ENCODE data around the gene FBN3. TPM values are rescaled to one million over a fixed set of nuclear protein-coding genes. Genes with fewer than 3 reads are reported as not detected.

Gene FBN3
- polyA plus RNA-seq, 1 of the 3 experiments (the other 2 are of a cell fraction) = not detected

DNA sequence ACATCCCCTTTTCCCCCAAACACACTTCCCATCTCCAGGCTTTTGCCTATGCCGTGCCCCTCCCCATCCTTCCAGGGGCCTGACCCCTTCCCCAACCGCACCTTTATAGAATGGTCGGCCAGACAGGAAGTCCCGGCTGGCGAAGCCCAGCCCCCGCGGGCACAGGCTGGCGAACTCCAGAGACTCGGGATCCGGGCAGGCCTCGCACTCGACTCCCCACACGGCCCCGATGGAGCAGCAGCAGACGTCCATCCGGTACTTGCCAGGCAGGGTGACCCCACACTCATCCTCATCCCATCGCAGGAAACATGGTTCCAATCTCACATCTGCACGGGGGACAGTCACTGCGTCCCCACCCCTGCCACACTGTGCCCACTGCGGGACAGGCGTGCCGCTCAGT lies 25.7 kb downstream of the FBN3 start:
- ChIA-PET CTCF (no interaction called here), POLR2A (no interaction called here)
- H3K4me3 ChIP-seq (ENCODE audit: low read depth in 2 of 2, low read length in 1 of 2) = no peak overlapping the region
- TF ChIP-seq POLR2AphosphoS5 (IDR thresholded peaks at IDR 0.05; ENCODE audit: low read depth, low read length) (no peak), RFX5 (IDR thresholded peaks at IDR 0.05; ENCODE audit: low read length) (no peak), TEAD4 (IDR thresholded peaks at IDR 0.05; ENCODE audit: borderline replicate concordance, insufficient read depth) (no peak), FOXJ3 (CRISPR knock-in tag; IDR thresholded peaks at IDR 0.05) (no peak), SIN3A (IDR thresholded peaks at IDR 0.05; ENCODE audit: borderline replicate concordance, low read depth, low read length) (no peak)
- TF ChIP-seq, protein P1, sequence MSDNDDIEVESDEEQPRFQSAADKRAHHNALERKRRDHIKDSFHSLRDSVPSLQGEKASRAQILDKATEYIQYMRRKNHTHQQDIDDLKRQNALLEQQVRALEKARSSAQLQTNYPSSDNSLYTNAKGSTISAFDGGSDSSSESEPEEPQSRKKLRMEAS (IDR thresholded peaks at IDR 0.05; ENCODE audit: low read depth) = no peak
- no peaks in the 10 kb centered on the region for H3K27me3 ChIP-seq (ENCODE audit: insufficient read depth)
- H3K4me1 ChIP-seq (ENCODE audit: control insufficient read depth in 1 of 2, insufficient read depth in 2 of 2, low read depth in 1 of 2, low read length in 1 of 2) = no peaks in the 10 kb centered on the region
- H2AFZ ChIP-seq (ENCODE audit: low read depth) = no peak overlapping the region
- H3K9ac ChIP-seq = no peak overlapping the region
- no peaks in the 10 kb centered on the region for H3F3A ChIP-seq (replicated peaks; ENCODE audit: insufficient read depth)
- no peak for DNase-seq
- 69% methylated on average over 11 of the region's 22 CpGs for WGBS (ENCODE audit: low lambda C conversion rate)
- H3K9me2 ChIP-seq = no peaks in the 10 kb centered on the region
- H3K79me2 ChIP-seq (ENCODE audit: insufficient read depth) = no peaks in the 10 kb centered on the region
- no peaks in the 10 kb centered on the region for H4K20me1 ChIP-seq (ENCODE audit: insufficient read depth)
- H3K9me3 ChIP-seq = no peaks in the 10 kb centered on the region
- no peak overlapping the region for H3K4me2 ChIP-seq
- H3K27ac ChIP-seq (ENCODE audit: low read depth in 2 of 2, low read length in 1 of 2) = no peak overlapping the region
- H3K36me3 ChIP-seq (replicated peaks in 1 of 2; ENCODE audit: control insufficient read depth in 1 of 2, insufficient read depth in 2 of 2, low read length in 1 of 2) = no peaks in the 10 kb centered on the region

GRCh38 chr19:8120636-8121480 lies 28.5 kb downstream of the FBN3 start:
- Histone ChIP-seq H3K4me2 (no peak overlapping the region), H3F3A (replicated peaks; ENCODE audit: insufficient read depth) (no peaks in the 10 kb centered on the region), H3K9me2 (no peaks in the 10 kb centered on the region), H2AFZ (ENCODE audit: low read depth) (no peak overlapping the region), H3K4me3 (ENCODE audit: low read depth in 2 of 2, low read length in 1 of 2) (no peak overlapping the region), H3K4me1 (ENCODE audit: control insufficient read depth in 1 of 2, insufficient read depth in 2 of 2, low read depth in 1 of 2, low read length in 1 of 2) (no peaks in the 10 kb centered on the region), H3K36me3 (replicated peaks in 1 of 2; ENCODE audit: control insufficient read depth in 1 of 2, insufficient read depth in 2 of 2, low read length in 1 of 2) (no peaks in the 10 kb centered on the region), H3K9ac (no peak overlapping the region), H3K9me3 (no peaks in the 10 kb centered on the region), H3K79me2 (ENCODE audit: insufficient read depth) (no peaks in the 10 kb centered on the region), H3K27me3 (ENCODE audit: insufficient read depth) (no peaks in the 10 kb centered on the region), H3K27ac (ENCODE audit: low read depth in 2 of 2, low read length in 1 of 2) (no peak overlapping the region), H4K20me1 (ENCODE audit: insufficient read depth) (no peaks in the 10 kb centered on the region)
- DNase-seq = no peak
- ChIA-PET CTCF (no interaction called here), POLR2A (no interaction called here)
- WGBS (ENCODE audit: low lambda C conversion rate) = 54% methylated on average over 23 of the region's 26 CpGs
- TF ChIP-seq TCF12 (IDR thresholded peaks at IDR 0.05) (no peak), RFX5 (IDR thresholded peaks at IDR 0.05; ENCODE audit: low read length) (no peak), EP300 (IDR thresholded peaks at IDR 0.05; ENCODE audit: borderline replicate concordance in 1 of 2, low read depth in 1 of 2, low read length in 1 of 2) (no peak), EZH2phosphoT487 (IDR thresholded peaks at IDR 0.05; ENCODE audit: borderline replicate concordance, low read depth) (no peak), TEAD4 (IDR thresholded peaks at IDR 0.05; ENCODE audit: borderline replicate concordance, insufficient read depth) (no peak), FOSL2 (IDR thresholded peaks at IDR 0.05; ENCODE audit: borderline replicate concordance, low read depth) (no peak), YY1 (IDR thresholded peaks at IDR 0.05; ENCODE audit: low read depth) (no peak), NFIC (IDR thresholded peaks at IDR 0.05; ENCODE audit: borderline replicate concordance) (no peak)
